ENCODE results near the gene NOX4.
"Not testable (repeated sequence)": the region's sequence is repeated elsewhere in the genome, so short reads cannot be mapped to it uniquely, and the experiment has no call there.

Gene NOX4

DNA sequence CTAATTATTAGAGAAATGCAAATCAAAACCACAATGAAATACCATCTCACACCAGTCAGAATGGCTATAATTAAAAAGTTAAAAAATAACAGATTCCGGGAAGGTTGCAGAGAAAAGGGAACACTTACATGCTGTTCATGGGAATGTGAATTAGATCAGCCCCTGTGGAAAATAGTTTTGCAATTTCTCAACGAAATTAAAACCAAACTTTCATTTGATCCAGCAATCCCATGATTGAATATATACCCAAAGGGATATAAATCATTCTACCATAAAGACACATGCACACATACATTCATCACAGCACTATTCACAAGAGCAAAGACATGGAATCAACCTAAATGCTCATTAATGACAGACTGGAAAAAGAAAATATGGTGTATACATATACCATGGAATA is 32.5 kb downstream of the NOX4 start:
- no peak for DNase-seq (ENCODE audit: low read depth)

DNA sequence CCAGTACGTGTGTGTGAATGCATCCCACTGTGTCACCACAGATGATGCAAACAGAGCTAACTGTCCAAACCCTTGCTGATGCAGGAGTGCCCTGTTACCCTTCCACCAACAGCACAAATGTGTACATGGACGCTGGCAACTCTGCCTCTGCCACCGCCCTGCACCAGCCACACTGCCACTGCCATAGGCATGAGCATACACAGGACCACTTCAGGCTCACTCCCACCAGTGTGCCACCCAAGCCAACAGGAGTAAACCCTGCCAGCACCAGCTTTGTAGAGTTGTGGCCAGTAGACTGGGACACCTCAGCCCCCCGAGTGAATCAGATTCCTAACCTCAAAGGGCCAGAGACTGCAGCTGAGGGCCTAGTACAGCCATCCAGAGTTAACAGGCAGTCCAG is 34.0 kb downstream of the NOX4 start:
- DNase-seq (ENCODE audit: low read depth) = no peak

DNA sequence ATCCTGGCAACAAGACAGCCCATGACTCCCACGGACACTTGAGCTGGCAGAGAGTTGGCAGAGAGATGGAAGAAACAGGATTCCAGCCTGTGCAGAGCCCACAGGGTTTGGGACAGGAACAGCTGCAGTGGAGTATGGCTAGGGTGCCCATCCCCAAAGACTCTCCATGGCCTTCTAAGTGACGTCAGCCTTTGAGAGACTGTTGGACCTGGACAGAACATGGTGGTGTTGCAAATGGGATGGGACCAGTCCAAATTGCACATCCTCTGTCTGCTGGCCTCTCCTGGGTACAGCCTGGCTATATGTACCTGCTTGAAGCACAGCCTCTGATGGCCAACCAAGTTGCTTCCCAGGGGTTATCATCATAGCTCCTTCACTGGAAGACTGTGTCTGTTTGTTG is 34.5 kb downstream of the NOX4 start:
- no peak for DNase-seq (ENCODE audit: low read depth)

DNA sequence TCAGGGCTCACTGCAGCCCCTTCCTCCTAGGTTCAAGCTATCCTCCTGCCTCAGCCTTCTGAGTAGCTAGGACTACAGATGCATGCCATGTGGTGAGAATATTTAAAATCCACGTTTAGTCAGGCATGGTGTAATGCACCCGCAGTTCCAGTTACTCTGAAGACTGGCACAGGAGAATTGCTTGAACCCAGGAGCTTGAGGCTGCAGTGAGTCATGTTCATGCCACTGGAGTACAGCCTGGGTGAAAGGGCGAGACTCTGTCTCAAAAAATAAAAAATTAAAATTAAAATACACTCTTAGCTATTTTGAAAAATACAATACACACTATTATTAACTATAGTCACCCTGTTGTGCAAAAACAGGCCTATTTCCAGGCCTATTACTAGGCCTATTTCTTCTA is 38.4 kb downstream of the NOX4 start:
- DNase-seq (ENCODE audit: low read depth) = no peak

DNA sequence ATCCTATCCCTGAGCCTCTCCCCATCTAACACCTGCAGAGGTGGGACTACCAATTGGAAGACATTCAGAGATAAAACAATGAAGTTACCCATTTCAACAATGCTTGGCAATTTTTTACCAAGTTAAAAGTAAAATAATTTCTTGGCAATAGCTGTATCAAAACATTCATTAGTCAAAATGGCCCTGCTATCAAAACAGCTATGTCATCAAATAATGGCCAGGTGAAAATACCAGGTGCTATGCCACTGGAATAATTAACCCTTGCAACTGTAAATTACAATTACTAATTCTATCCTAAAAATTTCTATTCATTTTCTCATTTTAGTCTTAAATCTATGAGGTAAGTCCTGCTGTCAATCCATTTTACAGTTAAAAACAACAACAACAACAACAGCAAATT is 43.3 kb downstream of the NOX4 start:
- no peak for DNase-seq (ENCODE audit: low read depth)

DNA sequence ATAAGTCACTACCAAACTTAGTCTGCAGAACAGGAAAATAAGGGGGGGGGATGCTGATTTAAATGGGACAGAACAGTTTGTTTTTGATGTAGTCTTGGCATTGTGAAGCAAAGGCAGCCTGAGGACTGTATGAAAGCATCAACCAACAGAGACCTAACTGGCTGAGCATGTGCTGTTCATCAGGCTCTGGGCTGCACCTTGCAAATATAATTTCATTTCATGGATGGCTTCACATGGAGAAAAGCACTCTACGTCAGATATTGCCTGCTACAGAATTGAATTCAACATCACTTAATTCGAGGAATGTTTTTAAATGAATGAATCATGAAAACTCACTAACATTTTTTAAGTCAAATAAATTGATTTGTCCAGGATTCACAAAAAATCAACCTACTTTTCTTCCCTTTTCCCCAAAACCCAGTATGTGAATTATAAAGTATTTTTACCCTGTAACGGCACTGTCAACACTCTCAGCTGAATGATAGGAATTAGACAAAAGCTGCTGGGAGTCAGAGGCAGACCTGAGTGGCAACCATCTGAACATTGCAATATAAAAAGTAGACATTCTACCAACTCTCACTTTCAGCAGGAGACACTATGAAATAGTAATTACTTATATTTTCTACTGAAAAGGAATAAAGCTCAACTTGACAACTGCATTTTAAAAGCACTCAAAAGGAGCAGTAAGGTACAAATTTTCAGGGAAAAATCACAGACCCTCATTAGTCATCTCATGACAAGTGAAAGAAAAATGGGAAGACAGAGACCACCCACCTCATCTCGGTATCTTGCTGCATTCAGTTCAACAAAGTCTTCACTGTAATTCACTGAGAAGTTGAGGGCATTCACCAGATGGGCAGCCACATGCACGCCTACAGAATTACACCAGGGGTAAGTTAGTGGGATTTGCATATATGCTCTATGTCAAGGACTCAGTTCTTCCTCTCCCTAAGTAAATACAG is 47.5 kb downstream of the NOX4 start:
- no peak for DNase-seq (ENCODE audit: low read depth)

DNA sequence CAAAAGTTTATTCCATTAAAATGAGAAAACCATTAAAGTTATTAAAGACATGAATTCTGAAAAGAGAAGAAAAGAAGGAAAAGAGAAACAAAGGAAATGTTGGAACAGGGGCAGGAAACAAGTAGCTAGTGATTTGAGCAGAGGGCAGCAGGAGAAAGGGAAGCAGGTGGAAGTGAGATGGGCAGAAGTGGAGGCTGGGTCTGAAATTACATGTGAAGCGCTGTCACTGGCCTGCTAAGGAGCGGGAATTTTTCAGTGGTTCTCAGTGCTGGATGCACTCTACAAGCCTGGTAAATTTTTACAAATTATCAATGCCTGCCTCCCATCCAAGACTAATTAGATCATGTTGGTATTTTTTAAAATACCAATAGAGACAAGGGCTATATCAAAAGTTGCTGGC is 48.4 kb downstream of the NOX4 start:
- no peak for DNase-seq (ENCODE audit: low read depth)

DNA sequence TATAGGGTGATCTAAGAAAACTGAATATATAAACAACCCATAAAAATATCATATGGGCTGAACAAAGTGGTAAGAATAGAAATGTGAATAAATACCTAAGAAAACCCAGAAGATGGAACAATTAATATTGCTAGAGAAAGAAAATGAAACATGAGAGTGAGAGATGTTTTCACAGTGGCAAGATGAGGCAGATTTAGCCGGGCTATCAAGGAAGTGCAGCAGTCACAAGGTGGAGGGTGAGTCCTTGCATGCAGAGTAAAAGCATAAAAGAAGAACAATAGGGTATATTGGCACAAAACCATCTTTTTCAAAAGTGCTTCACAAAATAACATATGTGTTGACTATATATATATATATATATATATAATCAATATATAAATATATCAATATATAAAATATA is 49.6 kb downstream of the NOX4 start:
- DNase-seq (ENCODE audit: low read depth) = no peak

DNA sequence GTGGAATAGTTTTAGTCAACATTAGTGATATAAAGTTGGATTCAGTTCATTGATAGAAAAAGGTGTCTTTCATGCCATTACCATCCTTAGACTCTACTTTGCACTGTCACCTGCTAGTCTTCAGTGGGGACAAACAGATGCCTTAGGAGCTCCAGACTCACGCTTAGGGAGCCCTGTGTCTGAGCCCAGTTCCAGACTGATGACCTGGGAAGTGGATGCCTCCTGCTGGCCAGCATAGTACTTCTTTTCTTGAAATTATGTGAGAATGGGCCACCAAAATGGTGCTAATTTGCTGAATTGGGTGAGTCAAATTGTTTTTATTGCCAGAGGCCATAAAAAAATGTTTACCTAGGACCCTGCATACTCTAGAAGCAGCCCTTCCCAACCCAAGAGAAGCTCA is 53.9 kb downstream of the NOX4 start:
- DNase-seq (ENCODE audit: low read depth) = no peak

DNA sequence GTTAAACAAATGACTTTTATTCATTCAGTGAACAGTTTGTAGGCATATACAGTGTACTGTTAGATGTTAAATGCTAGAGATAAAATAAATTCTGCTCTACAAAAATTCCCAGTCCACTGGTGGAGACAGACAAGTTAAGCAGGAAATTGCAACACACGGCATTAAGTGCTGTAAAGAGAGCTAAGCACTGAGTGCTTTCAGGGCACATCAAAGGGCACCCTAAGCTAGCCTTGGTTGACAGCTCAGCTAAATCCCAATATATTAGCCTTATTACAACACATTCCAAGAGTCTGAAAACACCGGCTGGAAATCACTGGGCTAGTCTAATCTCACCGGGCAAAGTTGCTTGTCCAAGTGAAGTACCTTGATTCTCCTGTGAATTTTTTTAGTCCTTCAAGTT is 55.1 kb downstream of the NOX4 start:
- DNase-seq (ENCODE audit: low read depth) = no peak

DNA sequence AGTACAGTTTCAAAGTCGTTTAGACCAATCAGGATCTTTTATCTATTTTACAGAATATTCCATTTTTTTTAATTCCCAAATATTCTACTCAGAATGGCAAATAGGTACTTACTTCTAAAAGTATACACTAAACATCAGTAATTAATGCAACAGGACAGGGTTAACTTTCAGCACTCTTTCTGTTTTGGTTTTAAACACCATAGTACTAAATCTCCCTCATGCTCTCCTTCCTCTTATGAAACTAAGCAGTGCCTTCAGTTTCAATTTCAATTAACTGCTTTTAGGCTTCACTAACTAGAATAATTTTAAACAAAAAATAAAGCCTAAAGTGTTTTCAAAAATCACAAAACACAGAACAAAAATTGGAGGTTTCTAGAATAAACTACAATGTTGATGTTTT is 57.9 kb downstream of the NOX4 start:
- DNase-seq (ENCODE audit: low read depth) = no peak

DNA sequence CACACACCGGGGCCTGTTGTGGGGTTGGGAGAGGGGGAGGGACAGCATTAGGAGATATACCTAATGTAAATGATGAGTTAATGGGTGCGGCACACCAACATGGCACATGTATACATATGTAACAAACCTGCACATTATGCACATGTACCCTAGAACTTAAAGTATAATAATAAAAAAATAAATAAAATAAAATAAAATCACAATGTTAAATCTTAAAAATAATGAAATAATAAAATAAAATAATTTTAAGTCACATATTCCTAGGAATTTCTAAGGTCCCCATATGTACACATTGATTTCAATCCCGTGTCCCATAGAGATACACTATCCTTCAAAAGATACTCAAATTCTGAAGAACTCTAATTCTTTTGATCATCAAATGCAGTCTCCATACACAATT is 59.0 kb downstream of the NOX4 start:
- DNase-seq (ENCODE audit: low read depth) = not testable (repeated sequence)

DNA sequence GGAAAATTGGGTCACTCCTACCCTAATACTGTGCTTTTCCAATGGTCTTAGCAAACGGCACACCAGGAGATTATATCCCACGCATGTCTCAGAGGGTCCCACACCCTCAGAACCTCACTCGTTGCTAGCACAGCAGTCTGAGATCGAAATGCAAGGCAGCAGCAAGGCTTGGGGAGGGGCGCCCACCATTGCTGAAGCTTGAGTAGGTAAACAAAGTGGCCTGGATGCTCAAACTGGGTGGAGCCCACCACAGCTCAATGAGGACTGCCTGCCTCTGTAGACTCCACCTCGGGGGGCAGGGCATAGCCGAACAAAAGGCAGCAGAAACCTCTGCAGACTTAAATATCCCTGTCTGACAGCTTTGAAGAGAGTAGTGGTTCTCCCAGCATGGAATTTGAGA is 64.7 kb downstream of the NOX4 start:
- not testable (repeated sequence) for DNase-seq (ENCODE audit: low read depth)

DNA sequence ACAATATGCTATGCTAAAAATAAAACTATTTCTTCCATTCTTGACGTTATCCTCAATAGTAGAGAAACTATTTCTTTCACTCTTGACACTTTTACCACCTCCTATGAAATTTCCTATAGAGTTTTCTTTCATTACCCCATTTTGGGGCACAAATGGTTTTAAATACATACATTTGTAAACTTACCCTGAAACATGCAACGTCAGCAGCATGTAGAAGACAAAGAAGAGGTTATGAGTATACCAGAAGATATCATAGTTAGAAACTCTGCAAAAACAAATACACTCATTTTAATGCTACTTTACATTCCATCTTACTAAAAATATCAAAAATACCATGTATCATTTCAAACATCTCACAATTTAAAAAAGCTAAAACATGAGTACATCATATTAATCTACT is 69.5 kb downstream of the NOX4 start:
- DNase-seq (ENCODE audit: low read depth) = no peak

DNA sequence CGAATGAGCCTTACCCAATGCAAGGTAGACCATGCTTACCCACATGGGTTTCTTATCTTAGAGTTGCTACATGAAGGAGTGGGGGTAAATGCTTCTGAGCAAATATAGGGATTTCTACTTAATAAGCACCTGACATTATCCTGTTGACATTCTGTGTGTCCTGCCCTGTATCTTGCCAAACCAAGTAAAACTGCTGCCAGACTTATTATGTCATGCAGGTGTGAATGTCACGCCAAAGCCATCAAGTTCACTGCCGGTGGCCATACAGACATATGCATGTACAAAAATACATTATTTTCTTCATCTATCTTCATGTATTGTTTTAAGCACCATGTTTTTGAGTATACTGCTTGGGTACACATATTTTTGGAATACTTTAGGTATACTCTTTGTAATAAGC is 70.2 kb downstream of the NOX4 start:
- no peak for DNase-seq (ENCODE audit: low read depth)

DNA sequence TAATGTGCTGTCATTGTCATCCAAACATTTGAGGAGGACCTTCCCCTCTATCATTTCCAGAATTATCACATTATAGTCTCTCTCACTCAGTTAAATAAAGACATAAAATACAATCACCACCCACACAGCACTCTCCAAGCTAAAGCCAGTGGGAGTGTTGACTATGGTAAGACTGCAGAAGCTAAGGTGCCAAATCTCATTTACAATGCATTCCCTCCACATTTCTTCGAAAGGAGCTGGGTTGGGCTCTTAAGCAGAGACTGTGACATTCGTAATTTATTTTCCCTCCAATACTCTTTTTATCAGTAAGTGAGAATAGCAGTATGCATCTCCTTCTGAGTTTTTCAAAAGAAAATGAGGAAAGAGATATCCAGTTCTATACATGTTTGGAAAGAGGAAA is 74.2 kb downstream of the NOX4 start:
- no peak for DNase-seq (ENCODE audit: low read depth)

DNA sequence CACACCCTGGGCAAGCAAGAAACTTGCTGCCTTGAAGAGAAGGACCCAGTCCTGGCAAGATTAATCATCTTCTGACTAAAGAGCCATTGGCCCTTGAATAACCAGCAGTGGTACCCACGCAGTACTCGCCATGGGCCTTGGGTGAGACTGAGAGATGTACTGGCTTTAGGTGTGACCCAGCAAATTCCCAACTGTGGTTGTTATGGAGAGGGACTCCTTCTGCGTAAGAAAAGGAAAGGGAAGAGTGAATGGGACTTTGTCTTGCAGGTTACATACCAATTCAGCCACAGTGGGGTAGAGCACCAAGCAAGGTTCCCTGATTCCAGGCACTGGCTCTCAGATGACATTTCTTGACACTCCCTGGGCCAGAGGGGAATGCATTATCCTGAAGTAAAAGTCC is 80.1 kb downstream of the NOX4 start:
- DNase-seq (ENCODE audit: low read depth) = not testable (repeated sequence)

DNA sequence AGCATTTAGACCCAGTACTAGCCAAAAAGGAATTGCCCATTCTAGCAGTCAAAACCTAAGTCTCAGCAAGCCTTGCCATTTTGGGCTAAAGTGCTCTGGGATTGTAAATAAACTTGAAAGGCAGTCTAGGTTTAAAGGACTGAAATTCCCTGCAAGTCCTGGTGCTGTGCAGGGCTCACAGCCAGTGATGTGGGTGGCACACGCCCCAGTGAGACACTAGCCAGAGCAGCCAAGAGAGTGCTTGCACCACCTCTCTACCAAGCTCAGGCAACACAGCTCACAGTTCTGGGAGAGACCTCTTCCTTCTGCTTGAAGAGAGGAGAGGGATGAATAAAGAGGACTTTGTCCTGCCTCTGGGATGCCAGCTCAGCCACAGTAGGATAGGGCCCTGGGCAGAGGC is 80.5 kb downstream of the NOX4 start:
- DNase-seq (ENCODE audit: low read depth) = not testable (repeated sequence)

DNA sequence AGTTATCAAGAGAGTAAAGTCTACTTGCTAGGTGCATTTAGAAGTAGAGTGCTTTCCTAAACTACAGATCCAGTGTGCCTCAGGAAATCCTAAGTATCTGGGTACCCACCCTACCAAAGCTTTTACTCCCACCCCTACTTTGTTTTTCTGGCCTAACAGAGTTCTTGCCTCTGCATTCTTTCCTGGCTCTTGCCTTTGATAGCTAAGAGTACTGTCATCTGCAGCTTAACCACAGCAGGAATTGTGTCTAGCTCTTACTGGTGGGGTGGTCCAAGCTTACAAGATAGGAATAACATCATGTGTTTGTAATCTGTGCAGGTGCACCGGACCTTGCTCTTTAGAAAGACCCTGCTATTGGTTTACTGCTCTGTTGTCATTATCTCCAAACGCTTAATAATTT is 82.7 kb downstream of the NOX4 start:
- DNase-seq (ENCODE audit: low read depth) = not testable (repeated sequence)

DNA sequence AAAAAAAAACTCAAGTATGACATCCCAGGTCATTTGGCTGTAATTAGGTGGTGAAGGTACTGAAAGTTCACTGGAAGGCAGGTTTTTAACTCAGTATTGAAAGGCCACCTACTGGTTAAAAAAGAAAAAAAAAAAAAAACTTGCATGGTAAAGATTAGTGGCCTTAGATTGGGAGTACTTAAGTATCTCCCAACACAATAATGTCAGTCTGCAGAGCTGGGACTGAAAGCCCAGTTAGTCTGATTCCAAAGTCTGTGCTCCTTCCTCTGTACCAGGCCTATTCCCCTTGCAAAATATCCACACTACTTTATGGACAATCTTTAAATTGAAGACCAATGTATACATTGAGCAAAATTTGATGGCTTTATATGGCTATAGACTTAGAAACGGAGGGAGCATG is 85.5 kb downstream of the NOX4 start:
- DNase-seq (ENCODE audit: low read depth) = no peak

DNA sequence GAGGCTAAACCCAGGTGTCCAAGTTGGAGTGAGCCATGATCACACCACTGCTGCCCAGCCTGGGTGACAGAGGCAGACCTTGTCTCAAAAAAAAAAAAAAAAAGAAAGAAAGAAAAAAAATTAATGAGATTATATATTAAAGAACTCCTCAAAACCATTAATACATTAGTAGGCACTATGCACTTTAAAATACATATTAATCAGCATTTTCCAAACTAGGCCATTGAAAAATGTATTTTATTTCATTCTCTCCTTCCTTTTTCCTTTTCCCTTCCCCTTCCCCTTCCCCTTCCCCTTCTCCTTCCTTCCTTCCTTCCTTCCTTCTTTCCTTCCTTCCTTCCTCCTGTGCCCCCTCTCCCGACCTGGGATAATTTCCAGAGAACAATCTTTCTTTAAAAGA is 99.5 kb downstream of the NOX4 start:
- not testable (repeated sequence) for DNase-seq (ENCODE audit: low read depth)

DNA sequence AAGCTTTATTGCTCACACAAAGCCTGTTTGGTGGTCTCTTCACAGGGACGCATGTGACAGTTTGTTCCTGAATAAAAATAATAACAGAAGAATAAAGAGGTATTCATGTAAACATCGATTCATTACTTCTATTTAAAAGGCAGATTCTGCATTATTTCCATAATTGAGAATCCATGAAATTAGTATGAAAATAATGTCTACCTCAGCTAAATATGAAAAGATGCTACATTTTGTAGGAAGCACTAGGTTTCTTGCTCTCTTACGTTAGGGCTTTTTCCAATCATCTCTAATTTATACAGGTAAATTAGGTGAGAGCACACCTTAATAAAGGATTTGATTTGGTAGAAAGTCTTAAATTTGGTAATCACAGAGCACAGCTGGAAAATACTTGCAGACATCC is 103.7 kb downstream of the NOX4 start:
- DNase-seq (ENCODE audit: low read depth) = not testable (repeated sequence)

DNA sequence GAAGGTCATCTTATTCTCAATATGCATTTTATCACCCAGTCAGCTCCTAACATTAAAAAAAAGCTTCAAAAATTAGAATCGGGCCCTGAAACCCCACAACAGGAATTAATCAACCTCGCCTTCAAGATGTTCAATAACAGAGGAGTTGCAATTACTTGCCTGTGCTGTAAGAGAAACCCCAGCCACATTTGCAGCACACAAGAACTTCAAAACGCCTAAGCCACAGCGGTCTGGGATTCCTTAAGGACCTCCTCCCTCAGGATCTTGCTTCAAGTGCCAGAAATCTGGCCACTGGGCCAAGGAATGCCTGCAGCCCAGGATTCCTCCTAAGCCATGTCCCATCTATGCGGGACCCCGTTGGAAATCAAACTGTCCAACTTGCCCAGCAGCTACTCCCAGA is 108.2 kb downstream of the NOX4 start:
- DNase-seq (ENCODE audit: low read depth) = not testable (repeated sequence)

DNA sequence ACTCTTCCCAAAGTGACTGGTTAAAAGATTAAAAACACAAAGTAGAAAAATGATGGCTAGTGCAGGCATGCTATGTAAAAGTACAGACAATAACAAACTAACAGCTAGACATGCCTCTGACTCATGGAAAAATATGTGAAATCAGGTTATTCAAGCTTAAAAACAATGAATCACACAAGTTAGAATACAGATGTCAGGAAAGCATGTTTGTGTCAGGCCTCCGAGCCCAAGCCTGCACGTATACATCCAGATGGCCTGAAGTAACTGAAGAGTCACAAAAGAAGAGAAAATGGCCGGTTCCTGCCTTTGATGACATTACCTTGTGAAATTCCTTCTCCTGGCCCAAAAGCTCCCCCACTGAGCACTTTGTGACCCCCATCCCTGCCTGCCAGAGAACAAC is 110.1 kb downstream of the NOX4 start:
- DNase-seq (ENCODE audit: low read depth) = no peak

Measured in stimulated activated CD8-positive, alpha-beta memory T cell treated with anti-CD3 and anti-CD28 coated beads, Interleukin-12 subunit alpha, Interleukin-12 subunit beta, amount 100 ng/mL, for 4 hours (primary cell).